ENCODE measurements around the gene KLF11.
"Not testable (repeated sequence)": the region's sequence is repeated elsewhere in the genome, so short reads cannot be mapped to it uniquely, and the experiment has no call there.

Gene KLF11

GRCh38 chr2:10085043-10085667, 41.8 kb downstream of the KLF11 start:
- DNase-seq (ENCODE audit: low spot score), result no peak

GRCh38 chr2:10085668-10086059, 42.3 kb downstream of the KLF11 start:
- no peak for DNase-seq (ENCODE audit: low spot score)

DNA sequence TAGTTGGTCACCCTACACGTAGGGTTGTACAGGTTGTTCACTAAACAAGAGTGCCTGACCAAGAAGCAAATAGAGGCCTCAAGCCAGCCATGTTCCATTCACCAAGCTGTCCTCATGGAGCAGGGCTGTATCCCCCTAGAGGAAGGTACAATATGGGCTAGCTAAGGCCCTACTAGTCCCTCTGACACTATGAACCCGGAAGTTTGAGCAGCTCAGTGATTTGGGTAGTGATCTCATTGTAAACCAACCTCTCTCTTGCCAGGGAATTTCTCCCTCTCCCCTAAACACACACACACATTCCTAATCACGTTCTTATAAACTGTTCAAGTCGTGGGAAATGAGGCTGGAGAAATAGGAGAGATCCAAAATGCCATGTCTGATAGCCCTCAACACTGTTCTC, 43.6 kb downstream of the KLF11 start:
- no peak for DNase-seq (ENCODE audit: low spot score)

- no peak for DNase-seq (ENCODE audit: low spot score)
Measured at GRCh38 chr2:10087360-10087759, 44.0 kb downstream of the KLF11 start.

- no peak for DNase-seq (ENCODE audit: low spot score)
Measured at GRCh38 chr2:10089565-10090190, 46.3 kb downstream of the KLF11 start.

DNA sequence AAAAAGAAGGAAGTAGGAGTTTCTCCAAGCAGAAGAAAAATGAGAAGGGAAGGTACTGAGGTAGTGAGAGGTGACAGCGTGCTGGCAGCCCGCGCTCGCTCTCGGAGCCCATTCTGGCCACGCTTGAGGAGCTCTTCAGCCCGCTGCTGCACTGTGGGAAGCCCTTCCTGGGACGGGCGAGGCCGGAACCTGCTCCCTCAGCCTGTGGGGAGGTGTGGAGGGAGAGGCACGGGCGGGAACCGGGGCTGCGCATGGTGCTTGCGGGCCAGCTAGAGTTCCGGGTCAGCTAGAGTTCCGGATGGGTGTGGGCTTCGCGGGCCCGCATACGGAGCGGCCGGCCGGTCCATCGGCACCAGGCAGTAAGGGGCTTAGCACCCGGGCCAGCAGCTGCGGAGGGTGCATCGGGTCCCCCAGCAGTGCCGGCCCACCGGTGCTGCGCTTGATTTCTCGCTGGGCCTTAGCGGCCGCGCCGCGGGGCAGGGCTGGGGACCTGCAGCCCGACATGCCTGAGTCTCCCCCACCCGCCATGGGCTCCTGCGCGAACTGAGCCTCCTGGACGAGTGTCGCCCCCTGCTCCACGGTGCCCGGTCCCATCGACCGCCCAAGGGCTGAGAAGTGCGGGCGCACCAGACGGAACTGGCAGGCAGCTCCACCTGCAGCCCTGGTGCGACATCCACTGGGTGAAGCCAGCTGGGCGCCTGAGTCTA, 48.0 kb downstream of the KLF11 start:
- no peak for DNase-seq (ENCODE audit: low spot score)

GRCh38 chr2:10091889-10092244, 48.5 kb downstream of the KLF11 start:
- DNase-seq (ENCODE audit: low spot score), result not testable (repeated sequence)

GRCh38 chr2:10094271-10094814, 51.0 kb downstream of the KLF11 start:
- DNase-seq (ENCODE audit: low spot score), result peak; percentile 66

GRCh38 chr2:10095175-10095574, 51.8 kb downstream of the KLF11 start:
- DNase-seq (ENCODE audit: low spot score), result no peak

DNA sequence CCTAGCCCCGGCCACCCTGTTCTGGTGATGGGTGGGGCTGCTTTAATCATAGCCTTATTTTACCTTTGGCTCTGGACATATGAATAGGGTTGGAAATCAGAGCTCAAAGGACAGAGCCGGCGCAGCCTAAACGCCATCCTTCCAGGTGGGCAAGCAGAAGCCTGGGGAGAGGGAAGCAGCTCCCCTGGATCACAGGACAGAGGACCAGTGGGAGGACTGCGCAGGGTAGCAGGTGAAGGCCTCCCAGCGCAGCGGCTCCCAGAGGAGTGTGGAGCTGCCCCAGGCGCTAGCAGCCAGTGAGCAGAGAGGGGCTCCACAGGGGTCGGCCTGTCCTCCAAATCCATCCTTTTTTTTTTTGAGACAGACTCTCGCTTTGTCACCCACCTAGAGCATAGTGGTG, 53.3 kb downstream of the KLF11 start:
- DNase-seq (ENCODE audit: low spot score), result no peak

- peak; percentile 82 for DNase-seq (ENCODE audit: low spot score)
Measured at GRCh38 chr2:10097352-10098148, 54.2 kb downstream of the KLF11 start.

GRCh38 chr2:10101491-10101890, 58.1 kb downstream of the KLF11 start:
- DNase-seq (ENCODE audit: low spot score), result no peak

DNA sequence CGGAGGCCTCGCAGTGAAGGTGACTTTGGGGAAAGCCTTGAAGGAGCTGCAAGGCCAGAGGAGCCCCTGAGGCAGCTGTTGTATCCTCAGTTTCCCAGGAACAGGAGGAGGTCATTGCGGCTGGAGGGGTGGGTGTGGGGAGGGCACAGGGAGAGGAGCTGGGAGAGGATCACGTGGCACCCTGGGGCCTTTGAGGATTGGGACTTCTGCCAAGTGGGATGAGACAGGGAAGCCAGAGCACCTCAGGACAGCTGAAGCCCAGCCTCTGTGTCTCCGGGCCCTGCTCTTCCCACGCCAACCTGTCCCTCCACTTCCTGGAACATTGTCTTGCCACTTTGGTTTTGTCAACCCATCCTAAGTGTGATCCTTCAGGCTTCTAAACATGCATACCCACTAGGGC, 59.8 kb downstream of the KLF11 start:
- DNase-seq (ENCODE audit: low spot score), result no peak

Data from ecto neural progenitor cell (in vitro differentiated cells).